Measurements from ENCODE around the gene PPP6R2. TPM values are rescaled to one million over a fixed set of nuclear protein-coding genes. Genes with fewer than 3 reads are reported as not detected.
"Not testable (repeated sequence)": the region's sequence is repeated elsewhere in the genome, so short reads cannot be mapped to it uniquely, and the experiment has no call there.

PPP6R2 gene
- total and polyA plus RNA-seq, 11 donors, result 29.6 to 68.1 (median 41.5) TPM

- peak in 1 of 2 donors; percentile 56 for TF ChIP-seq POLR2A (IDR thresholded peaks at IDR 0.05)
- TF ChIP-seq, protein P1, sequence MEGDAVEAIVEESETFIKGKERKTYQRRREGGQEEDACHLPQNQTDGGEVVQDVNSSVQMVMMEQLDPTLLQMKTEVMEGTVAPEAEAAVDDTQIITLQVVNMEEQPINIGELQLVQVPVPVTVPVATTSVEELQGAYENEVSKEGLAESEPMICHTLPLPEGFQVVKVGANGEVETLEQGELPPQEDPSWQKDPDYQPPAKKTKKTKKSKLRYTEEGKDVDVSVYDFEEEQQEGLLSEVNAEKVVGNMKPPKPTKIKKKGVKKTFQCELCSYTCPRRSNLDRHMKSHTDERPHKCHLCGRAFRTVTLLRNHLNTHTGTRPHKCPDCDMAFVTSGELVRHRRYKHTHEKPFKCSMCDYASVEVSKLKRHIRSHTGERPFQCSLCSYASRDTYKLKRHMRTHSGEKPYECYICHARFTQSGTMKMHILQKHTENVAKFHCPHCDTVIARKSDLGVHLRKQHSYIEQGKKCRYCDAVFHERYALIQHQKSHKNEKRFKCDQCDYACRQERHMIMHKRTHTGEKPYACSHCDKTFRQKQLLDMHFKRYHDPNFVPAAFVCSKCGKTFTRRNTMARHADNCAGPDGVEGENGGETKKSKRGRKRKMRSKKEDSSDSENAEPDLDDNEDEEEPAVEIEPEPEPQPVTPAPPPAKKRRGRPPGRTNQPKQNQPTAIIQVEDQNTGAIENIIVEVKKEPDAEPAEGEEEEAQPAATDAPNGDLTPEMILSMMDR (IDR thresholded peaks at IDR 0.05), result peak; percentile 23 to 83 (median 57)
- Histone ChIP-seq H3K27me3 (no peaks in the 10 kb centered on the region), H3K4me1 (peaks cover 0 to 18% (median 11%) of the 10 kb centered on the region in 12 donors), H3K36me3 (no peaks in the 10 kb centered on the region), H3K4me3 (peak within 1 kb of the TSS; percentile 45 to 95 (median 80)), H3K27ac (peak within 1 kb of the TSS; percentile 87 to 98 (median 95)), H3K9me3 (no peaks in the 10 kb centered on the region)
- DNase-seq (peak; percentile 77 to 92 (median 88)), ATAC-seq (peak; percentile 86 to 98 (median 94))
- WGBS, 4 donors, result 2 to 12% (median 4%) methylated on average over 39 to 105 of the region's 105 CpGs
- intact Hi-C loops (cut with DNase I), result loop anchor here in 9 of 10 donors (1.0 to 5.0 kb wide), 9 partner anchors 16 to 76 kb away; partner anchors contain the start of genes HDAC10 (in 1 of the 9), MAPK11 (in 1 of the 9) and PPP6R2 (in 1 of the 9)
Observed at GRCh38 chr22:50326956-50327710, 16.0 kb upstream of the PPP6R2 start, which contains the start of gene DENND6B. TSS of gene DENND6B (minus strand) at chr22:50327012. CDS start at chr22:50326988, 24 bp downstream.

DNA sequence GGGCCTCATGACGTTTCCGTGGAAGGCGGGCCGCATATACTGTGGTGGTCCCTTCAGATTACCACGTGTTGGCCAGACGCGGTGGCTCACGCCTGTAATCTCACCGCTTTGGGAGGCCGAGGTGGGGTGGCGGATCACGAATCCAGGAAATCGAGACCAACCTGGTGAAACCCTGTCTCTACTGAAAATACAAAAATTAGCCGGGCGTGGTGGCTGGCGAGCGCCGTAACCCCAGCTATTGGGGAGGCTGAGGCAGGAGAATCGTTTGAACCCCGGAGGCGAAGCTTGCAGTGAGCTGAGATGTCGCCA lies 15.5 kb upstream of the PPP6R2 start:
- peaks cover 0 to 18% (median 11%) of the 10 kb centered on the region in 12 donors for H3K4me1 ChIP-seq
- no peaks in the 10 kb centered on the region for H3K9me3 ChIP-seq
- DNase-seq (no peak), ATAC-seq (no peak)
- H3K27me3 ChIP-seq, result no peaks in the 10 kb centered on the region
- WGBS, 4 donors, result 68 to 84% (median 72%) methylated on average over 22 of the region's 22 CpGs
- intact Hi-C loops (cut with DNase I), result loop anchor here in 9 of 10 donors (1.0 to 5.0 kb wide), 9 partner anchors 15 to 77 kb away; partner anchors contain the start of genes HDAC10 (in 1 of the 9), MAPK11 (in 1 of the 9) and PPP6R2 (in 1 of the 9)
- peak overlapping the region; percentile 87 to 98 (median 95) for H3K27ac ChIP-seq
- no peak for TF ChIP-seq POLR2A (IDR thresholded peaks at IDR 0.05)
- TF ChIP-seq, protein P1 (IDR thresholded peaks at IDR 0.05), result no peak
- H3K36me3 ChIP-seq, result no peaks in the 10 kb centered on the region
- H3K4me3 ChIP-seq, result peak overlapping the region; percentile 45 to 95 (median 80)

GRCh38 chr22:50329236-50329635 lies 13.9 kb upstream of the PPP6R2 start:
- Histone ChIP-seq H3K4me3 (no peak overlapping the region), H3K27me3 (no peaks in the 10 kb centered on the region), H3K9me3 (no peaks in the 10 kb centered on the region), H3K36me3 (no peaks in the 10 kb centered on the region), H3K27ac (no peak overlapping the region), H3K4me1 (peaks cover 0 to 18% (median 11%) of the 10 kb centered on the region in 12 donors)
- no peak for ATAC-seq
- peak in 1 of 5 donors; percentile 13 for DNase-seq
- intact Hi-C loops (cut with DNase I), result loop anchor here in 7 of 10 donors (5.0 kb wide), 3 partner anchors 37 to 57 kb away; partner anchors contain the start of gene MAPK11 (in 1 of the 7)
- TF ChIP-seq, protein P1 (IDR thresholded peaks at IDR 0.05), result no peak
- TF ChIP-seq POLR2A (IDR thresholded peaks at IDR 0.05), result no peak
- 95 to 98% (median 96%) methylated on average over 6 of the region's 6 CpGs for WGBS, 4 donors

GRCh38 chr22:50334433-50334832 lies 8.7 kb upstream of the PPP6R2 start:
- intact Hi-C loops (cut with DNase I); H3K27me3 ChIP-seq; H3K4me3 ChIP-seq; H3K27ac ChIP-seq; H3K4me1 ChIP-seq; ATAC-seq; H3K36me3 ChIP-seq; H3K9me3 ChIP-seq: not testable (repeated sequence)
- WGBS, 4 donors, result 87 to 95% (median 90%) methylated on average over 5 of the region's 5 CpGs
- peak in 1 of 5 donors; percentile 4 for DNase-seq
